Tibial nerve (tissue), 4 donors: ENCODE measurements around the gene GLS.
"Not testable (repeated sequence)": the region's sequence is repeated elsewhere in the genome, so short reads cannot be mapped to it uniquely, and the experiment has no call there.

Experiments used
- CTCF ChIP-seq, 5 experiments: fragments of 200-600 bp in 3 of 5; fragments of 450-650 bp in 2 of 5; sonication (generic) in 3 of 5; IDR thresholded peaks; one replicate each; pipeline ENCODE4 v1.5.1; 2016 to 2019; ENCODE audit warnings: antibody characterized with exemption in 5 of 5, mild to moderate bottlenecking in 3 of 5, moderate library complexity in 2 of 5
- EP300 ChIP-seq, 2 donors: sonication (generic); formaldehyde crosslinking; IDR thresholded peaks; one replicate each; pipeline ENCODE4 v1.6.1; 2017; ENCODE audit warnings: antibody characterized with exemption in 2 of 2, mild to moderate bottlenecking in 1 of 2
- POLR2A ChIP-seq, 2 donors: fragments of 450-650 bp; IDR thresholded peaks; one replicate each; pipeline ENCODE4 v1.6.1; 2017; ENCODE audit warnings: antibody characterized with exemption in 2 of 2, mild to moderate bottlenecking in 2 of 2, moderate library complexity in 2 of 2

- not testable (repeated sequence) for TF ChIP-seq POLR2A, CTCF, EP300 (IDR thresholded peaks at IDR 0.05)
Observed at GRCh38 chr2:190961117-190961516, 80.5 kb downstream of the GLS start.
